ENCODE results near the gene CAB39L. TPM values are rescaled to one million over a fixed set of nuclear protein-coding genes. Genes with fewer than 3 reads are reported as not detected.

The CAB39L gene
- total RNA-seq, 1 donor from 2014 or later, result 3.4 TPM

DNA sequence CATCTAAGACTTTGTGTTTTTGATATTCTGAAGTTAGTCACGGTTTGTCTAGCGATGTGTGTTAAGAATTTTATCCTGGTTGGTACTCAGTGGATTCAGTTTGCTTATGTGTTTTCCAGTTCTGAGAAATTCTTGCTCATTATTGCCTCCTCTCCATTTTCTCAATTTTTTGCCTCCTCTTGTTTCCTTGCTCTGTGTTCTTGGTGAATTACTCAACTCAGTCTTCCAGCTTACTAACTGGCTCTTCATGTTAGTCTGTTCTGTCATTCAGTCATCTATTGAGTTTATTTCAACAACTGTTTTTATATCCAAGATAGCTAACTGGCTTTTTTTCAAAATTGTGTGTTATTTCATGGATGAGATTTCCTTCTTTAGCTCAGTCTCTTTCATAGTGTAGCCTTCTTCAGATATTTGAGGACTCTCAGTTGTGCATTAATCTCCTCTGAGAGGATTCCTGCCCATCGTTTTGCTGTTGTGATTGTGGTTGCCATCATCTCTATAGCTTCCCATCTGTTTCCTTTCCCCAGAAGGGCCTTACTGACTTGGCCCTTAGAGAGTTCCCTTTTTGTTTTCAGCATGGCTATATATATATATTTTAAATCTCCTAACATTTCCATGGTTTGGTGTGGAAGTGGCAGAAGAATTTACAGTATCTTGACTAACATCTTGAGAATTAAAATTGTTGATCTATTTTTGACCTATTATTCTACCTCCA lies 6.4 kb upstream of the CAB39L start:
- ChIA-PET POLR2A (interaction anchor here (0.6 to 0.9 kb wide), 2 partner anchors 40 to 46 kb away, joined by 5 to 6 read pairs; partner anchors contain the start of gene PHF11), CTCF (no interaction called here)
- intact Hi-C loops (cut with micrococcal nuclease), result no loop called here
- Mint-ChIP-seq H3K4me3 (no peak overlapping the region), H3K9me3 (no peaks in the 10 kb centered on the region), H3K36me3 (ENCODE audit: low read depth) (peaks cover 43% of the 10 kb centered on the region), H3K4me1 (peaks cover 62% of the 10 kb centered on the region), H3K27ac (peak overlapping the region; percentile 36), H3K27me3 (no peaks in the 10 kb centered on the region)
- TF ChIP-seq, protein P1, sequence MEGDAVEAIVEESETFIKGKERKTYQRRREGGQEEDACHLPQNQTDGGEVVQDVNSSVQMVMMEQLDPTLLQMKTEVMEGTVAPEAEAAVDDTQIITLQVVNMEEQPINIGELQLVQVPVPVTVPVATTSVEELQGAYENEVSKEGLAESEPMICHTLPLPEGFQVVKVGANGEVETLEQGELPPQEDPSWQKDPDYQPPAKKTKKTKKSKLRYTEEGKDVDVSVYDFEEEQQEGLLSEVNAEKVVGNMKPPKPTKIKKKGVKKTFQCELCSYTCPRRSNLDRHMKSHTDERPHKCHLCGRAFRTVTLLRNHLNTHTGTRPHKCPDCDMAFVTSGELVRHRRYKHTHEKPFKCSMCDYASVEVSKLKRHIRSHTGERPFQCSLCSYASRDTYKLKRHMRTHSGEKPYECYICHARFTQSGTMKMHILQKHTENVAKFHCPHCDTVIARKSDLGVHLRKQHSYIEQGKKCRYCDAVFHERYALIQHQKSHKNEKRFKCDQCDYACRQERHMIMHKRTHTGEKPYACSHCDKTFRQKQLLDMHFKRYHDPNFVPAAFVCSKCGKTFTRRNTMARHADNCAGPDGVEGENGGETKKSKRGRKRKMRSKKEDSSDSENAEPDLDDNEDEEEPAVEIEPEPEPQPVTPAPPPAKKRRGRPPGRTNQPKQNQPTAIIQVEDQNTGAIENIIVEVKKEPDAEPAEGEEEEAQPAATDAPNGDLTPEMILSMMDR (IDR thresholded peaks at IDR 0.05), result no peak
- ATAC-seq (ENCODE audit: low read depth) (no peak), DNase-seq (no peak)

DNA sequence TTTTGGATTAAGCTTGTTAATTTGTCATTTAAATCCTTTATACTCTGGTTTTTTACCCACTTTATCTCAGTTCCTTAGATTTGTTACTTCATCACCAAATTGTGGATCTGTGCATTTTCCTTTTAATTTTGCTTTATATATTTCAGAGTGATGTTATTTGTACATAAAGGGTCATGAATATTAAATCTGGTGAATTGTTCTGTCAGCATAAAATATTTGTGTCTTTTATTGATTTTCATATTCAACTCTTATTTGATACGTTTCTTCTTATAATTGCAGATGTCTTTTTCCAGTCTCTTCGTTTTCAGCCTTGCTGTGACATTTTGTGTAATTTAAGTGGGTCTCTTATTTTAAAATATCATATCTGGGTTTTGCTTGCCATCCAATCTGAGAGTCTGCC lies 4.9 kb upstream of the CAB39L start:
- Mint-ChIP-seq H3K27ac (peak overlapping the region; percentile 53), H3K9me3 (no peaks in the 10 kb centered on the region), H3K36me3 (ENCODE audit: low read depth) (peaks cover 56% of the 10 kb centered on the region), H3K27me3 (no peaks in the 10 kb centered on the region), H3K4me3 (no peak overlapping the region), H3K4me1 (peaks cover 57% of the 10 kb centered on the region)
- intact Hi-C loops (cut with micrococcal nuclease), result loop anchor here (5.0 kb wide), 1 partner anchor 1411 kb away; the partner anchor contains the start of gene NUDT15
- CTCF ChIA-PET, result interaction anchor here (1.3 kb wide), 1 partner anchor 18 kb away, joined by 3 read pairs; no protein-coding TSS in a partner anchor
- TF ChIP-seq, protein P1 (IDR thresholded peaks at IDR 0.05), result no peak
- POLR2A ChIA-PET, result interaction anchor here (0.6 kb wide), 2 partner anchors 8 to 90 kb away, joined by 3 to 4 read pairs; no protein-coding TSS in a partner anchor
- DNase-seq (no peak), ATAC-seq (ENCODE audit: low read depth) (no peak)

DNA sequence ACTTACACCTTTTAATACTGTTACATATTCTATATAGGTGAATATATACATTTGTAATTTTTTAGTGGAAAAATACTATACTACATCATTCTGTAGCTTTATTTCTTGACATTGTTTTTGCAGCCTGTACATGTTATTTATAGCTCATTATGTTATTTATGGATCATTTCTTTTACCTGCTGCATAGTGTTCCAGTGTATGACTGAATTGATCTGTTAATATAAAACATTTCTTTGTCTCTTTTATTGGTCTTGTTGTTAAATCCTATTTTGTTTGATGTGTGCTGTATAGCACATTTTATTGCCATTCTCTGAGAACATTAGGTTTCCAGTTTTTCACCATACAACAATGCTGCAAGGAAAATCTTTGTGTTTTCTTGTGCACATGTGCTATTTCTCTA lies 2.6 kb upstream of the CAB39L start:
- Mint-ChIP-seq H3K4me1 (peaks cover 73% of the 10 kb centered on the region), H3K4me3 (peak overlapping the region; percentile 59), H3K36me3 (ENCODE audit: low read depth) (peaks cover 40% of the 10 kb centered on the region), H3K27ac (peak overlapping the region; percentile 79), H3K9me3 (no peaks in the 10 kb centered on the region), H3K27me3 (no peaks in the 10 kb centered on the region)
- ATAC-seq (ENCODE audit: low read depth) (no peak), DNase-seq (no peak)
- TF ChIP-seq, protein P1 (IDR thresholded peaks at IDR 0.05), result no peak
- intact Hi-C loops (cut with micrococcal nuclease), result loop anchor here (5.0 kb wide), 1 partner anchor 1409 kb away; the partner anchor contains the start of gene NUDT15
- CTCF ChIA-PET, result no interaction called here
- POLR2A ChIA-PET, result interaction anchor here (0.6 to 4.3 kb wide), 5 partner anchors 8 to 49 kb away, joined by 3 to 85 read pairs (median 5); partner anchors contain the start of gene PHF11

DNA sequence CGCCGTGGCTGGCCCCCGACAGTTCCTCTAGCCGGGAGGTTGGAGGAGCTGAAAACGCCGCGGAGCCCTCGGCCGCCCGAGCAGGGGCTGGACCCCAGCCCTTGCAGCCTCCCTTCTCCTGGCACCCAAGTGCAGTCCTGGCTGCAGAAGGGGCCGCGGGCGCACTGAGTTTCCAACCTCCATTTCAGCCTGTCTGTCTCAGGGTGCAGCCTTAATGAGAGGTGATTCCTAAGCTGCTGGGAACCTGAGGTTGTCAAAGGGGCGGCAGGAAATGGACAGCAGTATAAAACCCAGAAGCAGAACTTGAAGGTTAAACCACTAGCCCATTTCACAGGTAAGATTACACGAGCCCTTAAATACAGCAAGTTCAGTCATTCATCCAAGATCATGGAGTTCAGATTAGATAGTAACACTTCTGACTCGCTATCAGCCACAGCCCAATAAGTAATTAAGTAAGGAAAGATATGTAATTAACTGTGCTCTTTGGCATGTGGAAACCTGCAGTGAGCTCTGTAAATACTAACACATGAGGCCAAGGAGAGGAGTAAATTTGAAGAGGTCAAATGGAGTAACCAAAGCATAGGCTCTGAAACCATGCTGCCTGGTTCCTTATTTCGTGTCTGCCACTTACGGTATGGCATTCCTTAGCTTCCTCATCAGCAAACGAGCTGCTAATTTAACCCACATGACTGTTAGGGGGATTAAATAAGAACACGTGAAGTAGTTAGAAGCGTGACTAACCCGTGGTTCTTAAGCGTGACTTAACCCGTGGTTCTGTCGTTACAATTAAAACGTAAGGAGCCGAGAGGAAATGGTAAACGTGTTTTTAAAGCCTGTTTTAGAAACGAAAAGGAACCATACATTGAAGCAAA lies 896 bp upstream of the CAB39L start:
- Mint-ChIP-seq H3K27me3 (no peaks in the 10 kb centered on the region), H3K4me1 (peaks cover 74% of the 10 kb centered on the region), H3K9me3 (no peaks in the 10 kb centered on the region), H3K36me3 (ENCODE audit: low read depth) (peaks cover 33% of the 10 kb centered on the region), H3K4me3 (peak overlapping the region; percentile 94), H3K27ac (peak overlapping the region; percentile 99)
- POLR2A ChIA-PET, result interaction anchor here (0.6 to 4.3 kb wide), 30 partner anchors 9 to 637 kb away, joined by 3 to 85 read pairs (median 6); partner anchors contain the start of genes ARL11, EBPL, FNDC3A and KPNA3
- TF ChIP-seq, protein P1 (IDR thresholded peaks at IDR 0.05), result no peak
- ATAC-seq (ENCODE audit: low read depth), result peak; percentile 5
- no peak for DNase-seq
- intact Hi-C loops (cut with micrococcal nuclease), result loop anchor here (1.0 to 5.0 kb wide), 12 partner anchors 51 to 1407 kb away; partner anchors contain the start of genes CDADC1, EBPL, NUDT15 and PHF11
- CTCF ChIA-PET, result interaction anchor here (2.3 kb wide), 1 partner anchor 163 kb away, joined by 18 read pairs; no protein-coding TSS in a partner anchor

Measured in activated B cell treated with CpG ODN at 0.5 μM for 24 hours (primary cell).